HepG2 (cell line): ENCODE measurements around the gene NPSR1. TPM values are rescaled to one million over a fixed set of nuclear protein-coding genes. Genes with fewer than 3 reads are reported as not detected.

Experiments used
- CBFB ChIP-seq: sonication (generic); formaldehyde crosslinking; IDR thresholded peaks from 2 replicates; pipeline ENCODE4 v1.4.0; 2020; ENCODE audit warnings: missing genetic modification reagents
- ETS1 ChIP-seq: sonication (generic); formaldehyde crosslinking; IDR thresholded peaks from 2 replicates; pipeline ENCODE4 v1.4.0; 2020; ENCODE audit warnings: missing genetic modification reagents
- FOXA3 ChIP-seq: IDR thresholded peaks from 2 replicates; pipeline ENCODE4 v1.6.1; 2016; ENCODE audit warnings: missing genetic modification reagents, missing compliant biosample characterization
- IRF2 ChIP-seq: IDR thresholded peaks from 2 replicates; pipeline ENCODE4 v1.6.1; 2018; ENCODE audit warnings: missing genetic modification reagents, missing compliant biosample characterization
- KMT2A ChIP-seq: sonication (generic); formaldehyde crosslinking; IDR thresholded peaks from 2 replicates; pipeline ENCODE4 v1.4.0; 2020; ENCODE audit warnings: missing genetic modification reagents
- MAFK ChIP-seq, 2 experiments: IDR thresholded peaks in 1 of 2; conservative IDR thresholded peaks in 1 of 2; 2 replicates each; pipeline ENCODE4 v1.6.1; 2011; ENCODE audit warnings: improper control_type of control experiment in 2 of 2, low read length in 2 of 2
- NFKB2 ChIP-seq: sonication (generic); formaldehyde crosslinking; IDR thresholded peaks from 2 replicates; pipeline ENCODE4 v1.4.0; 2020; ENCODE audit warnings: missing genetic modification reagents, borderline replicate concordance
- POLR2A ChIP-seq, 2 experiments: IDR thresholded peaks; 2 replicates each; pipeline ENCODE4 v1.6.1; 2011; ENCODE audit warnings: low read depth in 2 of 2, low read length in 2 of 2, mild to moderate bottlenecking in 1 of 2, moderate library complexity in 1 of 2; ENCODE audit not compliant: insufficient read depth in 1 of 2
- TEAD3 ChIP-seq: optimal IDR thresholded peaks from 2 replicates; pipeline ENCODE3; 2016; ENCODE audit warnings: borderline replicate concordance
- ZBTB37 ChIP-seq: sonication (generic); formaldehyde crosslinking; IDR thresholded peaks from 2 replicates; pipeline ENCODE4 v1.4.0; 2020; ENCODE audit warnings: mild to moderate bottlenecking, missing genetic modification reagents
- ZNF276 ChIP-seq: sonication (generic); formaldehyde crosslinking; IDR thresholded peaks from 2 replicates; pipeline ENCODE4 v1.4.0; 2020; ENCODE audit warnings: mild to moderate bottlenecking, low read depth, missing genetic modification reagents
- ZNF3 ChIP-seq: IDR thresholded peaks from 2 replicates; pipeline ENCODE4 v1.7.0; 2017; ENCODE audit warnings: inconsistent platforms
- ZNF343 ChIP-seq: sonication (generic); formaldehyde crosslinking; IDR thresholded peaks from 2 replicates; pipeline ENCODE4 v1.4.0; 2020; ENCODE audit warnings: mild to moderate bottlenecking, missing genetic modification reagents
- ZNF441 ChIP-seq: sonication (generic); formaldehyde crosslinking; IDR thresholded peaks from 2 replicates; pipeline ENCODE4 v1.7.0; 2021; ENCODE audit warnings: missing genetic modification reagents, borderline replicate concordance
- ZNF501 ChIP-seq: sonication (generic); formaldehyde crosslinking; IDR thresholded peaks from 2 replicates; pipeline ENCODE4 v1.5.1; 2020; ENCODE audit warnings: mild to moderate bottlenecking, moderate library complexity, missing genetic modification reagents
- ZNF724P ChIP-seq: sonication (generic); formaldehyde crosslinking; IDR thresholded peaks from 2 replicates; pipeline ENCODE4 v1.8.0; 2022; ENCODE audit warnings: missing genetic modification reagents, borderline replicate concordance
- ZNF766 ChIP-seq: sonication (generic); formaldehyde crosslinking; IDR thresholded peaks from 2 replicates; pipeline ENCODE4 v1.5.0; 2020; ENCODE audit warnings: missing genetic modification reagents, borderline replicate concordance
- ZNF773 ChIP-seq: sonication (generic); formaldehyde crosslinking; IDR thresholded peaks from 2 replicates; pipeline ENCODE4 v1.4.0; 2020; ENCODE audit warnings: missing genetic modification reagents, borderline replicate concordance
- polyA plus RNA-seq, 8 experiments: library from polyadenylated mRNA; depleted of rRNA in 3 of 8; stranded (reverse) in 7 of 8; unstranded in 1 of 8; fragments of >200 nt; fragmentation: Illumina TruSeq in 4 of 8; extraction: Trizol in 4 of 8; gene quantifications; 2 replicates each; pipeline versions ENCODE4 v1.2.1 to v1.2.3, GENCODE V29; 2011 to 2016; ENCODE audit warnings: low read depth in 4 of 8, missing spikeins in 1 of 8, mixed read lengths in 1 of 8; ENCODE audit not compliant: insufficient read depth in 1 of 8
- total RNA-seq, 5 experiments: library from RNA; depleted of rRNA; stranded (reverse); fragments of >200 nt; fragmentation: Illumina TruSeq; extraction: Trizol; gene quantifications; 2 replicates each; pipeline ENCODE4 v1.2.3, GENCODE V29; 2016; ENCODE audit warnings: low read depth in 1 of 5
- TF ChIP-seq, protein P1 (sequence below), 2 experiments: sonication (generic) in 1 of 2; formaldehyde crosslinking in 1 of 2; IDR thresholded peaks; 2 replicates each; pipeline versions ENCODE4 v1.4.0 to v1.6.1; 2018 to 2020; ENCODE audit warnings: missing genetic modification reagents in 2 of 2, borderline replicate concordance in 1 of 2, low read depth in 1 of 2, mild to moderate bottlenecking in 1 of 2, missing biosample characterization in 1 of 2
- TF ChIP-seq, protein P2 (sequence below): sonication (generic); formaldehyde crosslinking; IDR thresholded peaks from 2 replicates; pipeline ENCODE4 v1.5.1; 2020; ENCODE audit warnings: missing genetic modification reagents, mild to moderate bottlenecking, borderline replicate concordance

The NPSR1 gene
- total and polyA plus RNA-seq, 2 of the 13 experiments (the other 11 are each of a cell fraction or from before 2014, with no cell fraction given) = not detected

DNA sequence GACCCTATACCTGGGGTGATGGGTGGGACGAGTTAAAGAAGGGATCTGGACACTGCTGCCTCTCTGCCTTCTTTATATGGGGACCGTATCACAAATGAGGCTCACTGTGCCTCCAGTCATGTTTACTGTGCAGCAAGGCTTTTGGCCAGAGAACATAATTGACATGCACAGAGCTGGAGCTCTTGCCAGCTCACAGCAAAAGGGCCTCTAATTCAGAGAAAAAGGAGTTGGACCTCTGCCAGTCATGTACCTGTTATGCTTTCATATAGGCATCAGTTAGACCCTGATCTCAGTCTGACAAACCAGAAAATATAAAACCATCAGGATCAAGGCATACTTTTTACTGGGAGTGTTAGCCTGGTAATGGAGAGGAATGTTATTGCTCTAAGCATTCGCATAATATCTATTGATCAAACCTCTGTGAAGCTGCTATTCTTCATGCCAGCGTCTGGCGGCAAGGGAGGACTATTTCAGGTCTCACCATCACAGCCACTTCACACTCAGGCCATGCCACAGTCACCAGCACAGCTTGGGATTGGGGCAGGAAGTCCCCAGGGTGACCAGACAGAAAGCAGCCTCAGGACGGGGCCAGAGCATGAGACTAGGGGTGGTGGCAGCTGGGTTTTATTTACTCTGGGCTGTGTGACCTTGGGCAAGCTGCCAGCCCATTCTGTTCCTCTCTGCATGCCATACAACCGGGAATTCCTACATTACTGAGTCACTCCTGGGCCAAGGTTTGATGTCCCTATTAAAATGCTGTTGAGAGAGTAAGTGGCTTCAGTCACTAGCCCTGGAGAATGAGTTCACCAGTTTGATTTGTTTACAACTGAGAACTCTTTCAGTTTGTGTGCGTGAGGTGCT, 90.1 kb downstream of the NPSR1 start (continued):
- peak; percentile 78; the same call in 1 of the 2 replicates for TF ChIP-seq ZNF276
- TF ChIP-seq ZNF501 = 0 out of 2 replicates have a peak, but pooled peaks have one; percentile 55
- TF ChIP-seq, protein P1, sequence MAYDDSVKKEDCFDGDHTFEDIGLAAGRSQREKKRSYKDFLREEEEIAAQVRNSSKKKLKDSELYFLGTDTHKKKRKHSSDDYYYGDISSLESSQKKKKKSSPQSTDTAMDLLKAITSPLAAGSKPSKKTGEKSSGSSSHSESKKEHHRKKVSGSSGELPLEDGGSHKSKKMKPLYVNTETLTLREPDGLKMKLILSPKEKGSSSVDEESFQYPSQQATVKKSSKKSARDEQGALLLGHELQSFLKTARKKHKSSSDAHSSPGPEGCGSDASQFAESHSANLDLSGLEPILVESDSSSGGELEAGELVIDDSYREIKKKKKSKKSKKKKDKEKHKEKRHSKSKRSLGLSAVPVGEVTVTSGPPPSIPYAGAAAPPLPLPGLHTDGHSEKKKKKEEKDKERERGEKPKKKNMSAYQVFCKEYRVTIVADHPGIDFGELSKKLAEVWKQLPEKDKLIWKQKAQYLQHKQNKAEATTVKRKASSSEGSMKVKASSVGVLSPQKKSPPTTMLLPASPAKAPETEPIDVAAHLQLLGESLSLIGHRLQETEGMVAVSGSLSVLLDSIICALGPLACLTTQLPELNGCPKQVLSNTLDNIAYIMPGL (CRISPR knock-in tag; IDR thresholded peaks at IDR 0.05; ENCODE audit: borderline replicate concordance in 1 of 2, low read depth in 1 of 2) = peak; percentile 38 to 49; a peak in 1 of 4 replicates
- TF ChIP-seq KMT2A (CRISPR knock-in tag) = peak; percentile 49; the same call in 1 of the 2 replicates
- TF ChIP-seq TEAD3 (CRISPR knock-in tag) = peak; percentile 97
- TF ChIP-seq POLR2A (IDR thresholded peaks at IDR 0.05; ENCODE audit: insufficient read depth in 1 of 2, low read depth in 2 of 2, low read length in 2 of 2) = peak in 1 of 2 experiments; percentile 32; a peak in 1 of 4 replicates
- no peak for TF ChIP-seq ZNF773 (CRISPR knock-in tag)
- TF ChIP-seq FOXA3 (CRISPR knock-in tag) = peak; percentile 91
- peak; percentile 37; the same call in 1 of the 2 replicates for TF ChIP-seq CBFB (CRISPR knock-in tag)
- TF ChIP-seq ETS1 = no peak
- TF ChIP-seq IRF2 = peak; percentile 69
- peak; percentile 95 for TF ChIP-seq ZBTB37 (CRISPR knock-in tag)
- TF ChIP-seq MAFK (conservative IDR thresholded peaks at IDR 0.05 in 1 of 2, IDR thresholded peaks at IDR 0.05 in 1 of 2; ENCODE audit: low read length in 2 of 2) = peak in 1 of 2 experiments; percentile 36; a peak in 1 of 4 replicates
- peak; percentile 75; the same call in 1 of the 2 replicates for TF ChIP-seq ZNF343
- TF ChIP-seq ZNF3 (CRISPR knock-in tag) = peak; percentile 49; the same call in 1 of the 2 replicates
- peak; percentile 85; the same call in 1 of the 2 replicates for TF ChIP-seq NFKB2 (CRISPR knock-in tag)
- peak; percentile 66; the same call in 1 of the 2 replicates for TF ChIP-seq ZNF766 (CRISPR knock-in tag)
- peak; percentile 74; the same call in 1 of the 2 replicates for TF ChIP-seq ZNF724P (CRISPR knock-in tag)
- TF ChIP-seq, protein P2, sequence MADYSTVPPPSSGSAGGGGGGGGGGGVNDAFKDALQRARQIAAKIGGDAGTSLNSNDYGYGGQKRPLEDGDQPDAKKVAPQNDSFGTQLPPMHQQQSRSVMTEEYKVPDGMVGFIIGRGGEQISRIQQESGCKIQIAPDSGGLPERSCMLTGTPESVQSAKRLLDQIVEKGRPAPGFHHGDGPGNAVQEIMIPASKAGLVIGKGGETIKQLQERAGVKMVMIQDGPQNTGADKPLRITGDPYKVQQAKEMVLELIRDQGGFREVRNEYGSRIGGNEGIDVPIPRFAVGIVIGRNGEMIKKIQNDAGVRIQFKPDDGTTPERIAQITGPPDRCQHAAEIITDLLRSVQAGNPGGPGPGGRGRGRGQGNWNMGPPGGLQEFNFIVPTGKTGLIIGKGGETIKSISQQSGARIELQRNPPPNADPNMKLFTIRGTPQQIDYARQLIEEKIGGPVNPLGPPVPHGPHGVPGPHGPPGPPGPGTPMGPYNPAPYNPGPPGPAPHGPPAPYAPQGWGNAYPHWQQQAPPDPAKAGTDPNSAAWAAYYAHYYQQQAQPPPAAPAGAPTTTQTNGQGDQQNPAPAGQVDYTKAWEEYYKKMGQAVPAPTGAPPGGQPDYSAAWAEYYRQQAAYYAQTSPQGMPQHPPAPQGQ (CRISPR knock-in tag) = 0 out of 2 replicates have a peak, but pooled peaks have one; percentile 38
- TF ChIP-seq ZNF441 (CRISPR knock-in tag) = peak; percentile 63; the same call in 1 of the 2 replicates
